Spleen (tissue), 7 donors: ENCODE measurements around the gene PPP3CA.
"Not testable (repeated sequence)": the region's sequence is repeated elsewhere in the genome, so short reads cannot be mapped to it uniquely, and the experiment has no call there.

Source experiments
- CTCF ChIP-seq, 11 experiments: fragments of 200-600 bp in 7 of 11; fragments of 450-650 bp in 4 of 11; sonication (generic) in 4 of 11; IDR thresholded peaks in 8 of 11; conservative IDR thresholded peaks in 3 of 11; 1 replicate in 7 of 11; 2 replicates in 4 of 11; pipeline versions ENCODE4 v1.4.0 to v1.8.0; 2016 to 2021; ENCODE audit warnings: antibody characterized with exemption in 11 of 11, inconsistent platforms in 4 of 11, mild to moderate bottlenecking in 1 of 11
- POLR2A ChIP-seq, 3 donors: fragments of 450-650 bp; IDR thresholded peaks; one replicate each; pipeline ENCODE4 v1.5.1; 2017; ENCODE audit warnings: antibody characterized with exemption in 3 of 3, mild to moderate bottlenecking in 1 of 3
- POLR2AphosphoS5 ChIP-seq, 3 donors: sonication (generic); formaldehyde crosslinking; IDR thresholded peaks; one replicate each; pipeline ENCODE4 v1.5.1; 2017; ENCODE audit warnings: antibody characterized with exemption in 3 of 3
- donor health status: DM: no; HTN: no; CAD: no; lungs with moderate emphysema.
- donor health status: DM: no; HTN: no; CAD: no.
- donor health status: DM: no; HTN: no; CAD: no.

GRCh38 chr4:101131058-101131457, 216.3 kb downstream of the PPP3CA start:
- not testable (repeated sequence) for TF ChIP-seq POLR2A (IDR thresholded peaks at IDR 0.05); POLR2AphosphoS5 (IDR thresholded peaks at IDR 0.05); CTCF (IDR thresholded peaks at IDR 0.05 in 8 of 11, conservative IDR thresholded peaks at IDR 0.05 in 3 of 11)
